Measurements from ENCODE around the gene SEL1L3.

DNA sequence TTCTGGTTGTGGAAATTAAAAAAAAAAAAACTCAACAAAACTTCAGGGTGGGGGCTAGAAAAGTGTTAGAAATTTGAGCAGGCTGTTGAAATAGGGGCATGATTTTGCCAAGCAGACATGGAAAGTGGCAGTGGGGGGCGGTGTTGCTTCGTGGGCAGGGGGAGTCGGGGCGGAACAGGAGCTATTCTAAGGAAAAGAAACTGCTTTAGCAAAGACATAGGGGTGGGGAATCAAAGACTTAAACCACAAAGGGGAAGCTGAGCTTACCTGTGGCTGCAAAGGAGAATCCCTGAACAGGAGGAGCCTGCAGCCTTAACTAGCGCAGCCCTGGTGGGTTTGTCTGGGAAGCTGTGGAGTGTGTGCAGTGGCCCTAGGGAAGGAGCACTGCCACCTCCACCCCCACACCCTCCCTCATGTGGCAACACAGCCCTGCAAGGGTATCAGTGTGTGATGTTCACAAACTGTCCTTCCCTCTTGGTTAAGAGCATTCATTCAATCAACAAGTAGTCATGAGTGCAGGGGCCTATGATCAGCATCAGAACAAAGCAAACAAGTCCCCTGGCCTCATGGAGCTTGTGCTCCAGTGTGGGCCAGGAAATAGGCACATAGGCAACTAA lies 20.5 kb downstream of the SEL1L3 start:
- TF ChIP-seq GABPA (IDR thresholded peaks at IDR 0.05 in 1 of 2, conservative IDR thresholded peaks at IDR 0.05 in 1 of 2) (no peak), RAD21 (IDR thresholded peaks at IDR 0.05) (peak in 1 of 2 donors; percentile 23), CTCF (IDR thresholded peaks at IDR 0.05; ENCODE audit: low read depth, low read length, missing input control) (no peak), JUND (IDR thresholded peaks at IDR 0.05) (no peak), FOXA1 (IDR thresholded peaks at IDR 0.05) (no peak), RXRA (IDR thresholded peaks at IDR 0.05) (no peak), SP1 (IDR thresholded peaks at IDR 0.05) (no peak), TAF1 (conservative IDR thresholded peaks at IDR 0.05) (no peak), ZBTB33 (IDR thresholded peaks at IDR 0.05) (no peak)
- TF ChIP-seq, protein P1, sequence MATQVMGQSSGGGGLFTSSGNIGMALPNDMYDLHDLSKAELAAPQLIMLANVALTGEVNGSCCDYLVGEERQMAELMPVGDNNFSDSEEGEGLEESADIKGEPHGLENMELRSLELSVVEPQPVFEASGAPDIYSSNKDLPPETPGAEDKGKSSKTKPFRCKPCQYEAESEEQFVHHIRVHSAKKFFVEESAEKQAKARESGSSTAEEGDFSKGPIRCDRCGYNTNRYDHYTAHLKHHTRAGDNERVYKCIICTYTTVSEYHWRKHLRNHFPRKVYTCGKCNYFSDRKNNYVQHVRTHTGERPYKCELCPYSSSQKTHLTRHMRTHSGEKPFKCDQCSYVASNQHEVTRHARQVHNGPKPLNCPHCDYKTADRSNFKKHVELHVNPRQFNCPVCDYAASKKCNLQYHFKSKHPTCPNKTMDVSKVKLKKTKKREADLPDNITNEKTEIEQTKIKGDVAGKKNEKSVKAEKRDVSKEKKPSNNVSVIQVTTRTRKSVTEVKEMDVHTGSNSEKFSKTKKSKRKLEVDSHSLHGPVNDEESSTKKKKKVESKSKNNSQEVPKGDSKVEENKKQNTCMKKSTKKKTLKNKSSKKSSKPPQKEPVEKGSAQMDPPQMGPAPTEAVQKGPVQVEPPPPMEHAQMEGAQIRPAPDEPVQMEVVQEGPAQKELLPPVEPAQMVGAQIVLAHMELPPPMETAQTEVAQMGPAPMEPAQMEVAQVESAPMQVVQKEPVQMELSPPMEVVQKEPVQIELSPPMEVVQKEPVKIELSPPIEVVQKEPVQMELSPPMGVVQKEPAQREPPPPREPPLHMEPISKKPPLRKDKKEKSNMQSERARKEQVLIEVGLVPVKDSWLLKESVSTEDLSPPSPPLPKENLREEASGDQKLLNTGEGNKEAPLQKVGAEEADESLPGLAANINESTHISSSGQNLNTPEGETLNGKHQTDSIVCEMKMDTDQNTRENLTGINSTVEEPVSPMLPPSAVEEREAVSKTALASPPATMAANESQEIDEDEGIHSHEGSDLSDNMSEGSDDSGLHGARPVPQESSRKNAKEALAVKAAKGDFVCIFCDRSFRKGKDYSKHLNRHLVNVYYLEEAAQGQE (IDR thresholded peaks at IDR 0.05), result no peak
